Right atrium auricular region (tissue), 2 donors: ENCODE results near the gene PRKD2. TPM values are rescaled to one million over a fixed set of nuclear protein-coding genes. Genes with fewer than 3 reads are reported as not detected.

Source experiments
- DNase-seq: peaks from one replicate; pipeline ENCODE4 v3.0.0-alpha.2; 2019; ENCODE audit warnings: low spot score
- H3K27ac ChIP-seq, 2 donors: fragments of 200-600 bp; sonication (generic); 1 replicate in 1 of 2; 2 replicates in 1 of 2; pipeline ENCODE4 v1.5.1; 2016 to 2019
- H3K27me3 ChIP-seq, 2 donors: fragments of 200-600 bp; sonication (generic); one replicate each; pipeline versions ENCODE4 v1.5.1 to v1.6.0; 2017 to 2019
- H3K36me3 ChIP-seq: fragments of 200-600 bp; sonication (generic); one replicate; pipeline ENCODE4 v1.5.1; 2016
- H3K4me1 ChIP-seq, 2 donors: fragments of 200-600 bp; sonication (generic); one replicate each; pipeline versions ENCODE4 v1.5.1 to v1.6.0; 2017 to 2019
- H3K4me3 ChIP-seq, 2 donors: fragments of 200-600 bp; sonication (generic); 1 replicate in 1 of 2; 2 replicates in 1 of 2; pipeline ENCODE4 v1.5.1; 2017 to 2019; ENCODE audit warnings: mild to moderate bottlenecking in 1 of 2, moderate library complexity in 1 of 2
- H3K9me3 ChIP-seq, 2 donors: fragments of 200-600 bp; sonication (generic); one replicate each; pipeline ENCODE4 v1.5.1; 2019
- CTCF ChIP-seq, 2 donors: fragments of 200-600 bp; sonication (generic); IDR thresholded peaks; one replicate each; pipeline ENCODE4 v1.5.1; 2019; ENCODE audit warnings: antibody characterized with exemption in 2 of 2
- total RNA-seq, 2 donors: library from RNA; depleted of rRNA; stranded (reverse); fragments of >200 nt; gene quantifications; one replicate each; pipeline ENCODE4 v1.1.0, GENCODE V29; 2016

Gene PRKD2
- total RNA-seq, 2 donors from 2014 or later: 8.6 to 19.2 TPM

- H3K36me3 ChIP-seq: peaks cover 95% of the 10 kb centered on the region
- no peak for DNase-seq
- H3K4me1 ChIP-seq: peaks cover 0 to 35% of the 10 kb centered on the region in 2 donors
- no peak overlapping the region for H3K27ac ChIP-seq
- no peaks in the 10 kb centered on the region for H3K27me3 ChIP-seq
- H3K4me3 ChIP-seq: no peak overlapping the region
- TF ChIP-seq CTCF (IDR thresholded peaks at IDR 0.05): no peak
- no peaks in the 10 kb centered on the region for H3K9me3 ChIP-seq
These were observed 8.3 kb upstream of the PRKD2 start for GRCh38 chr19:46725036-46725820.

- Histone ChIP-seq H3K27me3 (no peaks in the 10 kb centered on the region), H3K4me1 (peaks cover 0 to 33% of the 10 kb centered on the region in 2 donors), H3K27ac (no peak overlapping the region), H3K36me3 (peaks cover 91% of the 10 kb centered on the region), H3K4me3 (no peak overlapping the region), H3K9me3 (no peaks in the 10 kb centered on the region)
- no peak for DNase-seq
- TF ChIP-seq CTCF (IDR thresholded peaks at IDR 0.05): no peak
These were observed 7.6 kb upstream of the PRKD2 start for GRCh38 chr19:46724468-46724867.

GRCh38 chr19:46723471-46723870 is 6.6 kb upstream of the PRKD2 start:
- no peak overlapping the region for H3K27ac ChIP-seq
- peaks cover 0 to 23% of the 10 kb centered on the region in 2 donors for H3K4me1 ChIP-seq
- H3K27me3 ChIP-seq: no peaks in the 10 kb centered on the region
- no peaks in the 10 kb centered on the region for H3K9me3 ChIP-seq
- no peak for DNase-seq
- TF ChIP-seq CTCF (IDR thresholded peaks at IDR 0.05): no peak
- no peak overlapping the region for H3K4me3 ChIP-seq
- peaks cover 81% of the 10 kb centered on the region for H3K36me3 ChIP-seq

- DNase-seq: no peak
- Histone ChIP-seq H3K36me3 (peaks cover 77% of the 10 kb centered on the region), H3K27ac (no peak overlapping the region)
These were observed 6.1 kb upstream of the PRKD2 start for GRCh38 chr19:46723023-46723461.

GRCh38 chr19:46722421-46723022 is 5.6 kb upstream of the PRKD2 start:
- DNase-seq: no peak
- no peak overlapping the region for H3K27ac ChIP-seq

More at GRCh38 chr19:46723023-46723461, 6.1 kb upstream of the PRKD2 start:
- no peaks in the 10 kb centered on the region for H3K27me3 ChIP-seq
- TF ChIP-seq CTCF (IDR thresholded peaks at IDR 0.05): no peak
- no peak overlapping the region for H3K4me3 ChIP-seq
- no peaks in the 10 kb centered on the region for H3K9me3 ChIP-seq
- H3K4me1 ChIP-seq: peaks cover 0 to 20% of the 10 kb centered on the region in 2 donors

More at GRCh38 chr19:46722421-46723022, 5.6 kb upstream of the PRKD2 start:
- peaks cover 0 to 20% of the 10 kb centered on the region in 2 donors for H3K4me1 ChIP-seq
- TF ChIP-seq CTCF (IDR thresholded peaks at IDR 0.05): no peak
- H3K4me3 ChIP-seq: no peak overlapping the region
- no peaks in the 10 kb centered on the region for H3K27me3 ChIP-seq
- H3K9me3 ChIP-seq: no peaks in the 10 kb centered on the region
- H3K36me3 ChIP-seq: peaks cover 72% of the 10 kb centered on the region
